Breast epithelium (tissue), 3 donors: ENCODE measurements around the gene ENTPD3.

ENCODE experiments used
- POLR2A ChIP-seq: fragments of 450-650 bp; IDR thresholded peaks from one replicate; pipeline ENCODE4 v1.6.1; 2016; ENCODE audit warnings: antibody characterized with exemption, mild to moderate bottlenecking, moderate library complexity
- TF ChIP-seq, protein P1 (sequence below), 3 donors: fragments of 450-650 bp; IDR thresholded peaks; one replicate each; pipeline ENCODE4 v1.5.1; 2016 to 2017; ENCODE audit warnings: antibody characterized with exemption in 3 of 3, mild to moderate bottlenecking in 3 of 3, moderate library complexity in 3 of 3

DNA sequence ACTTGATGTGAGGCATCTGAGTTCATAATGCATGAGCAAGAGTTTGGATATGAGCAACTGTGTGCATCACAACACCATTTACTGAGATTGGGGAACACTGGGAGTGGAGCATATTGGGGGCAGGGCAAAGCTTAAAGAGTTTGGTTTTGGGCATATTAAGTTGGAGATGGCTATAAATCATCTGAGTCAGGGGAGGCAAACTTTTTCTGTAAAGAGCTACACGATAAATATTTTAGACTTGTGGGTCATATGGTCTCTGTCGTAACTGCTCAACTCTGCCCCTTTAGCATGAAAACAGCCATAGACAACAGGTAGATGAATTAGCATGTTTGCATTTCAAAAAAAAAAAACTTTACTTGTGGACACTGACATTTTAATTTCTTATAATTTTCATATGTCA is 20.0 kb downstream of the ENTPD3 start:
- TF ChIP-seq, protein P1, sequence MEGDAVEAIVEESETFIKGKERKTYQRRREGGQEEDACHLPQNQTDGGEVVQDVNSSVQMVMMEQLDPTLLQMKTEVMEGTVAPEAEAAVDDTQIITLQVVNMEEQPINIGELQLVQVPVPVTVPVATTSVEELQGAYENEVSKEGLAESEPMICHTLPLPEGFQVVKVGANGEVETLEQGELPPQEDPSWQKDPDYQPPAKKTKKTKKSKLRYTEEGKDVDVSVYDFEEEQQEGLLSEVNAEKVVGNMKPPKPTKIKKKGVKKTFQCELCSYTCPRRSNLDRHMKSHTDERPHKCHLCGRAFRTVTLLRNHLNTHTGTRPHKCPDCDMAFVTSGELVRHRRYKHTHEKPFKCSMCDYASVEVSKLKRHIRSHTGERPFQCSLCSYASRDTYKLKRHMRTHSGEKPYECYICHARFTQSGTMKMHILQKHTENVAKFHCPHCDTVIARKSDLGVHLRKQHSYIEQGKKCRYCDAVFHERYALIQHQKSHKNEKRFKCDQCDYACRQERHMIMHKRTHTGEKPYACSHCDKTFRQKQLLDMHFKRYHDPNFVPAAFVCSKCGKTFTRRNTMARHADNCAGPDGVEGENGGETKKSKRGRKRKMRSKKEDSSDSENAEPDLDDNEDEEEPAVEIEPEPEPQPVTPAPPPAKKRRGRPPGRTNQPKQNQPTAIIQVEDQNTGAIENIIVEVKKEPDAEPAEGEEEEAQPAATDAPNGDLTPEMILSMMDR (IDR thresholded peaks at IDR 0.05): no peak
- no peak for TF ChIP-seq POLR2A
